ENCODE results near the gene GRAP2. TPM values are rescaled to one million over a fixed set of nuclear protein-coding genes. Genes with fewer than 3 reads are reported as not detected.

The GRAP2 gene
- total and polyA plus RNA-seq, 2 of the 8 experiments (the other 6 are each of a cell fraction or from before 2014, with no cell fraction given), result 0.08 TPM; not detected in 1

DNA sequence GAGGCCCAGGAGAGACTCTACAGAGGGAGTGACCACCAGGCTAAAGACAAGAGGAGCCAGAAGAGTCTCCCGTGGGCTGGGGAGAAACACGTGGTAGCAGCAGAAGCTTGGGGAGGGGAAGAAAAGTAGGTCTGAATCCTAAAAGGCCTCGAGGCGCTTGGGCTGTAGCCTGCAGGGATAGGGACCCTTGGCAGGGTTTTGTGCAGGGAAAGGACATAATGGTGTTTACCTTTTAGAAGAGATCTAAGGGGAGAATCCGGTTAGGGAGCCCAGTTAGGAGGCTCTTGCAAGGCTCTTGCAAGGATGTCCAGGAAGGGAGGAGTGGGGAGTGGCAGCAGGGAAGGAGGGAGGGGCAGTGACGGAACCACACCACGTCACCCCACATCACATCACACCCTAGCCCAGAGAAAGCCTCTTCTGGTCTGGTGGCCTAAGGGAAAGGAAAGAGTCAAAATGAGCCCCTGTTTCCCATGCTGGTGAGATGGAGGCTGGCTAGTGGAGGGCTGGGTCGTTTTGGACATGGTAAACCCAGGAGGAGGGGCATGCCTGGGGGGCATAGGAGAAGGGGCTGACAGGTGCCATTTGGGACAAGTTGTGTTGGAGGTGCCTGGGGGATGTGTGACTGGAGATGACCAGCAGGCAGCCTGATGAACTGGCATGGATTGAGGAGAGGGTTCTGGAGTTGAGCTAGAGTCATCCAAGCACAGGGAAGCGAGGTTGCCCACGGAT lies 87.7 kb downstream of the GRAP2 start:
- H3K4me3 ChIP-seq (ENCODE audit: extremely low read depth in 1 of 4, insufficient read depth in 2 of 4, low read depth in 3 of 4, low read length in 4 of 4), result no peak overlapping the region
- H3K4me1 ChIP-seq (replicated peaks in 1 of 4; ENCODE audit: control insufficient read depth in 3 of 4, insufficient read depth in 4 of 4, low read length in 3 of 4), result peaks cover 0 to 4% (median 2%) of the 10 kb centered on the region in 4 experiments; a peak in 3 of 7 replicates
- no peak overlapping the region for H3K4ac ChIP-seq (replicated peaks; ENCODE audit: insufficient read length, low read depth, low read length)
- no peak overlapping the region for H2AFZ ChIP-seq (ENCODE audit: low read length)
- no peak overlapping the region for H3K14ac ChIP-seq (ENCODE audit: insufficient read length)
- H2BK5ac ChIP-seq (ENCODE audit: low read depth, low read length), result no peak overlapping the region
- no peaks in the 10 kb centered on the region for H3K9me3 ChIP-seq (ENCODE audit: insufficient read depth in 2 of 2, low read depth in 1 of 2, low read length in 1 of 2)
- ChIA-PET POLR2A (ENCODE audit: partially characterized antibody) (no interaction called here), CTCF (ENCODE audit: partially characterized antibody) (no interaction called here)
- no peaks in the 10 kb centered on the region for H3K79me2 ChIP-seq (ENCODE audit: control insufficient read depth in 1 of 2, insufficient read depth in 2 of 2, low read length in 2 of 2)
- H3K23ac ChIP-seq (ENCODE audit: insufficient read length), result no peak overlapping the region
- no peak overlapping the region for H4K8ac ChIP-seq (ENCODE audit: extremely low read depth, insufficient read depth, low read length)
- 86% methylated on average over 8 of the region's 10 CpGs; no CpG with 5 or more reads in 1 of the 2 experiments for WGBS, 2 experiments (ENCODE audit: extremely low coverage in 1 of 2, insufficient coverage in 1 of 2, insufficient read length in 1 of 2, insufficient replicate concordance in 2 of 2, low coverage in 1 of 2, low lambda C conversion rate in 2 of 2, missing lambda C conversion rate in 1 of 2)
- peak overlapping the region; percentile 39; the same call in 1 of the 2 replicates for H3K18ac ChIP-seq (ENCODE audit: extremely low read depth, low read length)
- H2BK12ac ChIP-seq (ENCODE audit: low read depth, low read length), result no peak overlapping the region
- FAIRE-seq (no peak), DNase-seq (ENCODE audit: low read depth in 1 of 2, low spot score in 2 of 2) (no peak)
- H2AK5ac ChIP-seq (ENCODE audit: low read depth, low read length), result no peak overlapping the region
- H4K5ac ChIP-seq (ENCODE audit: insufficient read length, low read depth, low read length), result no peak overlapping the region
- no peak overlapping the region for H2BK120ac ChIP-seq (replicated peaks; ENCODE audit: low read depth, low read length)
- H2BK20ac ChIP-seq (ENCODE audit: low read length), result no peak overlapping the region
- no peaks in the 10 kb centered on the region for H4K20me1 ChIP-seq (replicated peaks in 1 of 2; ENCODE audit: control insufficient read depth in 1 of 2, insufficient read depth in 2 of 2, low read length in 2 of 2)
- no peaks in the 10 kb centered on the region for H3K79me1 ChIP-seq (ENCODE audit: low read depth, low read length)
- H3K36me3 ChIP-seq (ENCODE audit: control insufficient read depth in 2 of 4, insufficient read depth in 4 of 4, low read length in 3 of 4), result no peaks in the 10 kb centered on the region
- H3K56ac ChIP-seq (replicated peaks; ENCODE audit: insufficient read length, low read depth, low read length), result no peak overlapping the region
- H4K91ac ChIP-seq (replicated peaks; ENCODE audit: insufficient read length, low read length), result no peak overlapping the region
- TF ChIP-seq EZH2 (IDR thresholded peaks at IDR 0.05; ENCODE audit: low read depth, low read length, severe bottlenecking), result no peak
- no peak for TF ChIP-seq POU5F1 (IDR thresholded peaks at IDR 0.05; ENCODE audit: low read depth, low read length)
- no peak overlapping the region for H3K27ac ChIP-seq (ENCODE audit: low read depth, low read length)
- H3K4me2 ChIP-seq (ENCODE audit: insufficient read depth in 1 of 2, low read depth in 2 of 2, low read length in 2 of 2), result no peak overlapping the region
- peaks cover 0 to 4% (median 2%) of the 10 kb centered on the region in 4 experiments; a peak in 4 of 7 replicates for H3K27me3 ChIP-seq (replicated peaks in 1 of 4; ENCODE audit: control insufficient read depth in 3 of 4, extremely low read depth in 1 of 4, insufficient read depth in 3 of 4, low read length in 3 of 4)
- no peak overlapping the region; a peak in 1 of 7 replicates for H3K9ac ChIP-seq (replicated peaks in 1 of 4; ENCODE audit: extremely low read depth in 1 of 4, low read depth in 3 of 4, low read length in 3 of 4)
- peaks cover 2% of the 10 kb centered on the region; the same call in 1 of the 2 replicates for H3K23me2 ChIP-seq (ENCODE audit: low read depth, low read length)
- H2BK15ac ChIP-seq (ENCODE audit: low read length), result no peak overlapping the region

Data from H1 (cell line).